ENCODE data around the gene DSCAML1. TPM values are rescaled to one million over a fixed set of nuclear protein-coding genes. Genes with fewer than 3 reads are reported as not detected.

The DSCAML1 gene
- total RNA-seq, 2 experiments from 2014 or later = 0.13 to 0.29 TPM

GRCh38 chr11:117823294-117823945 is 26.4 kb upstream of the DSCAML1 start:
- ATAC-seq (peak; percentile 69), DNase-seq (peak; percentile 72)
- ChIA-PET POLR2A (interaction anchor here (1.0 to 3.9 kb wide), 6 partner anchors 8 to 170 kb away, joined by 3 to 18 read pairs (median 4); no protein-coding TSS in a partner anchor), CTCF (interaction anchor here (1.0 to 15.2 kb wide), 17 partner anchors 8 to 298 kb away, joined by 3 to 188 read pairs (median 5); no protein-coding TSS in a partner anchor)
- Mint-ChIP-seq H3K4me3 (peak overlapping the region; percentile 54), H3K4me1 (ENCODE audit: low read depth) (peaks cover 75% of the 10 kb centered on the region), H3K9me3 (no peaks in the 10 kb centered on the region), H3K27ac (peak overlapping the region; percentile 89), H3K36me3 (ENCODE audit: low read depth) (no peaks in the 10 kb centered on the region), H3K27me3 (no peaks in the 10 kb centered on the region)
- peak; percentile 45 for TF ChIP-seq CTCF (IDR thresholded peaks at IDR 0.05)
- intact Hi-C loops (cut with micrococcal nuclease) = loop anchor here (5.0 kb wide), 2 partner anchors 129 to 229 kb away; no protein-coding TSS in a partner anchor

- H3K4me3 Mint-ChIP-seq = peak overlapping the region; percentile 15
- ChIA-PET CTCF (interaction anchor here (0.8 to 15.2 kb wide), 17 partner anchors 9 to 398 kb away, joined by 3 to 188 read pairs (median 5); partner anchors contain the start of gene TMPRSS13), POLR2A (interaction anchor here (1.2 to 1.9 kb wide), 2 partner anchors 125 to 128 kb away, joined by 4 to 10 read pairs; no protein-coding TSS in a partner anchor)
- H3K36me3 Mint-ChIP-seq (ENCODE audit: low read depth) = no peaks in the 10 kb centered on the region
- peak; percentile 34 for ATAC-seq
- intact Hi-C loops (cut with micrococcal nuclease) = loop anchor here (5.0 kb wide), 2 partner anchors 130 to 230 kb away; no protein-coding TSS in a partner anchor
- H3K27me3 Mint-ChIP-seq = no peaks in the 10 kb centered on the region
- H3K9me3 Mint-ChIP-seq = no peaks in the 10 kb centered on the region
- peak; percentile 89 for TF ChIP-seq CTCF (IDR thresholded peaks at IDR 0.05)
- DNase-seq = peak; percentile 81
- H3K27ac Mint-ChIP-seq = peak overlapping the region; percentile 89
- peaks cover 75% of the 10 kb centered on the region for H3K4me1 Mint-ChIP-seq (ENCODE audit: low read depth)
Measured at GRCh38 chr11:117822074-117823033, 25.3 kb upstream of the DSCAML1 start.

- Mint-ChIP-seq H3K4me1 (ENCODE audit: low read depth) (peaks cover 79% of the 10 kb centered on the region), H3K27ac (peak overlapping the region; percentile 83), H3K9me3 (no peaks in the 10 kb centered on the region), H3K27me3 (no peaks in the 10 kb centered on the region), H3K36me3 (ENCODE audit: low read depth) (no peaks in the 10 kb centered on the region), H3K4me3 (no peak overlapping the region)
- ATAC-seq (no peak), DNase-seq (no peak)
- TF ChIP-seq CTCF (IDR thresholded peaks at IDR 0.05) = no peak
- ChIA-PET CTCF (interaction anchor here (0.8 to 15.2 kb wide), 7 partner anchors 14 to 397 kb away, joined by 3 to 188 read pairs (median 4); partner anchors contain the start of gene TMPRSS13), POLR2A (no interaction called here)
- intact Hi-C loops (cut with micrococcal nuclease) = loop anchor here (5.0 kb wide), 2 partner anchors 131 to 231 kb away; no protein-coding TSS in a partner anchor
Measured at GRCh38 chr11:117821431-117821830, 24.4 kb upstream of the DSCAML1 start.

- H3K27ac Mint-ChIP-seq = no peak overlapping the region
- ChIA-PET CTCF (interaction anchor here (0.6 to 15.2 kb wide), 5 partner anchors 9 to 233 kb away, joined by 3 to 188 read pairs (median 66); no protein-coding TSS in a partner anchor), POLR2A (no interaction called here)
- intact Hi-C loops (cut with micrococcal nuclease) = loop anchor here (5.0 kb wide), 2 partner anchors 132 to 232 kb away; no protein-coding TSS in a partner anchor
- no peak overlapping the region for H3K4me3 Mint-ChIP-seq
- no peak for ATAC-seq
- TF ChIP-seq CTCF (IDR thresholded peaks at IDR 0.05) = no peak
- no peaks in the 10 kb centered on the region for H3K27me3 Mint-ChIP-seq
- no peaks in the 10 kb centered on the region for H3K36me3 Mint-ChIP-seq (ENCODE audit: low read depth)
- H3K9me3 Mint-ChIP-seq = no peaks in the 10 kb centered on the region
- peaks cover 83% of the 10 kb centered on the region for H3K4me1 Mint-ChIP-seq (ENCODE audit: low read depth)
- no peak for DNase-seq
Measured at GRCh38 chr11:117820516-117820915, 23.5 kb upstream of the DSCAML1 start.
